ENCODE data around the gene CD300LG. TPM values are rescaled to one million over a fixed set of nuclear protein-coding genes. Genes with fewer than 3 reads are reported as not detected.
A peak's percentile ranks its signal among the peaks of the same experiment; 100 is the strongest.

Gene CD300LG
- total RNA-seq, 1 experiment from 2014 or later: not detected

- no peak for DNase-seq (ENCODE audit: low spot score)
- Histone ChIP-seq H3K4me1 (ENCODE audit: insufficient read depth, low read length, poor library complexity, severe bottlenecking) (no peaks in the 10 kb centered on the region), H3K4me3 (ENCODE audit: low read depth, low read length, poor library complexity, severe bottlenecking) (no peak overlapping the region), H3K9me3 (ENCODE audit: low read depth, low read length, poor library complexity, severe bottlenecking) (no peaks in the 10 kb centered on the region), H3K36me3 (ENCODE audit: insufficient read depth, low read length, poor library complexity, severe bottlenecking) (no peaks in the 10 kb centered on the region), H3K27ac (ENCODE audit: low read depth, low read length, poor library complexity, severe bottlenecking) (no peak overlapping the region), H3K27me3 (replicated peaks; ENCODE audit: insufficient read depth, low read depth, low read length, poor library complexity) (no peaks in the 10 kb centered on the region)
- no peak for TF ChIP-seq CTCF (conservative IDR thresholded peaks at IDR 0.05; ENCODE audit: low read depth, low read length)
- ChIA-PET POLR2A (ENCODE audit: low non-redundant PET) (no interaction called here), CTCF (no interaction called here)
- BruUV-seq (replicated peaks): no TSS peak
- intact Hi-C loops (cut with micrococcal nuclease; ENCODE audit: unreplicated experiment): no loop called here
Observed at GRCh38 chr17:43898446-43898845, 51.5 kb downstream of the CD300LG start.

- intact Hi-C loops (cut with micrococcal nuclease; ENCODE audit: unreplicated experiment): no loop called here
- CTCF ChIA-PET: interaction anchor here (0.6 kb wide), 1 partner anchor 240 kb away, joined by 5 read pairs; no protein-coding TSS in a partner anchor
- Histone ChIP-seq H3K27me3 (replicated peaks; ENCODE audit: insufficient read depth, low read depth, low read length, poor library complexity) (no peaks in the 10 kb centered on the region), H3K27ac (ENCODE audit: low read depth, low read length, poor library complexity, severe bottlenecking) (no peak overlapping the region), H3K36me3 (ENCODE audit: insufficient read depth, low read length, poor library complexity, severe bottlenecking) (no peaks in the 10 kb centered on the region), H3K4me3 (ENCODE audit: low read depth, low read length, poor library complexity, severe bottlenecking) (peak overlapping the region; percentile 41), H3K9me3 (ENCODE audit: low read depth, low read length, poor library complexity, severe bottlenecking) (no peaks in the 10 kb centered on the region), H3K4me1 (ENCODE audit: insufficient read depth, low read length, poor library complexity, severe bottlenecking) (no peaks in the 10 kb centered on the region)
- peak; percentile 82 for DNase-seq (ENCODE audit: low spot score)
- TF ChIP-seq EZH2 (IDR thresholded peaks at IDR 0.05; ENCODE audit: borderline replicate concordance, low read depth, low read length, poor library complexity, severe bottlenecking) (no peak), CTCF (conservative IDR thresholded peaks at IDR 0.05; ENCODE audit: low read depth, low read length) (no peak)
- POLR2A ChIA-PET (ENCODE audit: low non-redundant PET): no interaction called here
- BruUV-seq (replicated peaks): no TSS peak
Observed at GRCh38 chr17:43900183-43900857, 53.3 kb downstream of the CD300LG start.

GRCh38 chr17:43900858-43901754 is 54.1 kb downstream of the CD300LG start:
- POLR2A ChIA-PET (ENCODE audit: low non-redundant PET): no interaction called here

More at GRCh38 chr17:43900858-43901754, 54.1 kb downstream of the CD300LG start:
- no peak overlapping the region for H3K27ac ChIP-seq (ENCODE audit: low read depth, low read length, poor library complexity, severe bottlenecking)
- no TSS peak for BruUV-seq (replicated peaks)
- no peak for DNase-seq (ENCODE audit: low spot score)
- peak overlapping the region; percentile 41 for H3K4me3 ChIP-seq (ENCODE audit: low read depth, low read length, poor library complexity, severe bottlenecking)
- no peaks in the 10 kb centered on the region for H3K27me3 ChIP-seq (replicated peaks; ENCODE audit: insufficient read depth, low read depth, low read length, poor library complexity)
- TF ChIP-seq CTCF (conservative IDR thresholded peaks at IDR 0.05; ENCODE audit: low read depth, low read length) (no peak), EZH2 (IDR thresholded peaks at IDR 0.05; ENCODE audit: borderline replicate concordance, low read depth, low read length, poor library complexity, severe bottlenecking) (no peak)
- intact Hi-C loops (cut with micrococcal nuclease; ENCODE audit: unreplicated experiment): no loop called here
- CTCF ChIA-PET: interaction anchor here (0.6 kb wide), 2 partner anchors 240 to 310 kb away, joined by 4 to 5 read pairs; no protein-coding TSS in a partner anchor
- peaks cover 4% of the 10 kb centered on the region for H3K4me1 ChIP-seq (ENCODE audit: insufficient read depth, low read length, poor library complexity, severe bottlenecking)
- no peaks in the 10 kb centered on the region for H3K9me3 ChIP-seq (ENCODE audit: low read depth, low read length, poor library complexity, severe bottlenecking)
- no peaks in the 10 kb centered on the region for H3K36me3 ChIP-seq (ENCODE audit: insufficient read depth, low read length, poor library complexity, severe bottlenecking)
